Femur (tissue), 1 donor: Measurements from ENCODE around the gene PAXIP1.
"Not testable (repeated sequence)": the region's sequence is repeated elsewhere in the genome, so short reads cannot be mapped to it uniquely, and the experiment has no call there.

Experiments
- DNase-seq: peaks from one replicate; pipeline ENCODE4 v3.0.0-alpha.2; 2017

Gene PAXIP1

GRCh38 chr7:155003092-155003375 lies at the start of gene PAXIP1:
TSS of gene PAXIP1 (minus strand) at chr7:155003124. CDS start at chr7:155002929, 195 bp downstream.
- DNase-seq = no peak

DNA sequence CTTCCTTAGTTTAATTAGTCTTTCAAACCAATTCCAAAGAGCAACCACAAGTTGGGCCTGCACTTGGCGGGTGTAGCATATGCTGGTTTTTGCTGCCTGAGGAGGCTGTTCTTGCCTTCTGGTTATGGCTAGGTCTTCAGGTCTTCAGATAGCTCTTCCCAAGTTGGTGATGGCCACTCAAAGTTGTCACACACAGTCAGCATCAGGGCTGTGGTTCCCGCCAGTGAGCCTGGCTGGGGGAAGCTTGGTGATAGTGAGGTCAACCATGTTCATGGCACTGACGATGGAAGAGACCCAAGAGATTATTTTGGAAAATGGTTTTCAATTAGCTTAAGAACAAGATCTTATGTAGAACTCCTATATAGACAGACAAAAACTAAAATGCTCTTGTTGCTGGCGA lies 48.4 kb upstream of the PAXIP1 start:
- no peak for DNase-seq

DNA sequence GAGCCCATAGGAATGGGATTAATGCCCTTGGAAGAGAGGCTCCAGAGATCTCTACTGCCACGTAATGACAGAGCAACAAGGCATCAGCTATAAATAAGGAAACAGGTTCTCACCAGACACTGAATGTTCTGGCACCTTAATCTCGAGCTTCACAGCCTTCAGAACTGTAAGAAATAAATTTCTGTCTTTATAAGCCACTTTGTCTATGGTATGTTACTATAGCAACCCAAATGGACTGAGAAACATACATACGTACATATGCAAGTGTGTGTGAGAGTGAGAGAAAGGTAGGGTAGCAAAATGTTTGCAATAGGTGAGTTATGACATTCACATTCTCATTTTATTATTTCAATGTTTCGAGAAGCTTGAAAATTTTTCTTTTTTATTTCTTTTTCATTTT lies 45.1 kb upstream of the PAXIP1 start:
- DNase-seq = no peak

DNA sequence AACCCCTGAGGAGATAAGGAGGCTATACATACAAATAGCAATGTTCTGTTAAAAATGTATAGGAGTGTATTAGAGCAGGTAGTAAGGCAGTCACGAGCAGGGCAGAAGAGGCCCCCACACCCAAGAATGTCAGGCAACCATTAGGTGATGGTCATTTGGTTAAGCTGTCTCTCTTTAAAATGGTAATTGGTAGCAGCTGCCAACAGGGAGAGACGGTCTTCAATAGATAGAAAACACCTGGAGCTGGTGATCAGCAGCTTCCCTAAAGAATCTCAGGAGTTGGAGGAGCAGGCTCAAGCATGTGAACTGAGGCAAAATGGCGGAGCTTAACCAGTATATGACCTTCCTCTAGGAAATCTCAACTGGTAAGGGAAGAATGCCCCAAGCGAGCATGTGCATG lies 40.8 kb upstream of the PAXIP1 start:
- DNase-seq = no peak

DNA sequence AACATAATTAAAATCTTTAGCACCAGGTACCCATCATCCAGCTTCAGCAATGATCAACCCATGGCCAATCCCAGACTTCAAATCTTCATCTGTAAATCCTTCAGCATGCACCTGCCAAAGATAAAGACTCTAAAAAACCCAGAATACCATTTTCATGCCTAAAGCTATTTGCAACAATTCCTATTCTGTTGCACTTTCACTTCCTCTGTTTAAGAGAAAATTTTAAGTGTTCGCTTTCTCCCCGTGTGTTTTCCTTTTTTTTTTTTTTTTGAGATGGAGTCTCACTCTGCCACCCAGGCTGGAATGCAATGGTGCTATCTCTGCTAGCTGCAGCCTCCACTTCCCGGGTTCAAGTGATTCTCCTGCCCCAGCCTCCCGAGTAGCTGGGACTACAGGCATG lies 35.4 kb upstream of the PAXIP1 start:
- DNase-seq = no peak

DNA sequence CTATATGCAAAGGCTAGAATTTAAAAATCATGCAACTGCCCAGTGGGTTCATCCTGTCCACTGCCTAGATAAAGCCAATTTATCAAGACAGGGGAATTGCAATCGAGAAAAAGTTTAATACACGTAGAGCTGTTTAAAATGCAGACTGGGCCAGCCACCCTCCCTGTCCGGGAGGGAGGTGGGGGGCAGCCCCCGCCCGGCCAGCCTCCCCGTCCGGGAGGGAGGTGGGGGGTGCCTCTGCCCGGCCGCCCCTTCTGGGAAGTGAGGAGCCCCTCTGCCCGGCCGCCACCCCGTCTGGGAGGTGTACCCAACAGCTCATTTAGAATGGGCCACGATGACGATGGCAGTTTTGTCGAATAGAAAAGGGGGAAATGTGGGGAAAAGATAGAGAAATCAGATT lies 31.6 kb upstream of the PAXIP1 start:
- not testable (repeated sequence) for DNase-seq

DNA sequence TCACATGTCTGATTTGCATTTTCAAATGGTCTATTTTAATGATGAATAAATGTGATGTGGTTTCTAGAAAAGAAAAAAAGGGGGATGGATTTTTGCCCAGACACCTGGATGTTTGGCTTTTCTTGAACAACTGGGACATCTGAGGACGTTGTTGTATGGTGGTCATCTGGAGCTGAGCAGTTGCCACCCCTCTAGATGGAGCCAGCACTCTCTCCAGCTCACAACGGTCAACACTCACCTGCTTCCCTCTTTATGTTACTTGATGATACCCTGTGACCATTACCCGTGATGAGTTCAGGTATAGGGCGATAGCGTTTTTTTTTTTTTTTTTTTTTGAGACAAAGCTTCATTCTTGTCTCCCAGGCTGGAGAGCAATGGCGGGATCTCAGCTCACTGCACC lies 30.1 kb upstream of the PAXIP1 start:
- no peak for DNase-seq

GRCh38 chr7:155027879-155028278 lies 25.0 kb upstream of the PAXIP1 start:
- no peak for DNase-seq

DNA sequence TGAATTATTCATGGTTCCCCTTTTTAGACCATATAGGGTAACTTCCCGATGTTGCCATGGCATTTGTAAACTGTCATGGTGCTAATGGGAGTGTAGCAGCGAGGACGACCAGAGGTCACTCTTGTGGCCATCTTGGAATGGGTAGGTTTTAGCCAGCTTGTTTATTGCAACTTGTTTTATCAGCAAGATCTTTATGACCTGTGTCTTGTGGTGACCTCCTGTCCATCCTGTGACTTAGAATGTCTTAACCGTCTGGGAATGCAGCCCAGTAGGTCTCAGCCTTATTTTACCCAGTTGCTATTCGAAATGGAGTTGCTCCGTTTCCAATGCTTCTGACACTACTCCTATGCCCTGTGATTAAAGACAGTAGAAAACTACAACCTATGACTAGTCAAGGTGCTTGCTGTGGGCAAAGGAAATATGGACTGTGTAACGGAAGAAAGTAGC lies 18.8 kb upstream of the PAXIP1 start:
- no peak for DNase-seq

GRCh38 chr7:155020996-155021395 lies 18.1 kb upstream of the PAXIP1 start:
- DNase-seq = no peak

- no peak for DNase-seq
These were observed 14.9 kb upstream of the PAXIP1 start for GRCh38 chr7:155017834-155018233.

- no peak for DNase-seq
These were observed 8.2 kb upstream of the PAXIP1 start for GRCh38 chr7:155011086-155011485.

- no peak for DNase-seq
These were observed 6.7 kb upstream of the PAXIP1 start for GRCh38 chr7:155009570-155010157.

DNA sequence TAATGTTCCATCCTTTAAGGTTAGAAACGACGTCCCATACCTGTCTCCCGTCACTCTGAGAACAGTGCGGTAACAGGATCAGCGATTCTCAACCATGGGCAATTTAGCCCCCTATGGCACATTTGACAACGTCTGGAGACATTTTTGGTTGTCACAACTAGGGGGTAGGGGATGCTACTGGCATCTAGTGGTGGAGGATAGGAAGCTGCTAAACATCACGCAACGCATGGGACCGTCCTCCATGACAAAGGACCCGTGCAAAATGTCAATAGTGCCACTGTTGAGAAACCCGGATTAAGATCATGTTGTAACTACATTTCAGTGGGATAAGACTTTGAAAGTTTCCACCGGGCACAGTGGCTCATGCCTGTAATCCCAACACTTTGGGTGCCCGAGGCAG lies 5.0 kb upstream of the PAXIP1 start:
- DNase-seq = no peak

- peak; percentile 94 for DNase-seq
These were observed 671 bp upstream of the PAXIP1 start for GRCh38 chr7:155003376-155004214.

- peak; percentile 62 for DNase-seq
These were observed 373 bp downstream of the PAXIP1 start for GRCh38 chr7:155002411-155003091.

GRCh38 chr7:155001756-155002410 lies 1.0 kb downstream of the PAXIP1 start:
- no peak for DNase-seq

GRCh38 chr7:155000795-155001194 lies 2.1 kb downstream of the PAXIP1 start:
- no peak for DNase-seq

- no peak for DNase-seq
These were observed 4.4 kb downstream of the PAXIP1 start for GRCh38 chr7:154998481-154998880.

- DNase-seq = no peak
These were observed 5.0 kb downstream of the PAXIP1 start for GRCh38 chr7:154997840-154998370.

GRCh38 chr7:154996756-154997155 lies 6.2 kb downstream of the PAXIP1 start:
- DNase-seq = no peak

DNA sequence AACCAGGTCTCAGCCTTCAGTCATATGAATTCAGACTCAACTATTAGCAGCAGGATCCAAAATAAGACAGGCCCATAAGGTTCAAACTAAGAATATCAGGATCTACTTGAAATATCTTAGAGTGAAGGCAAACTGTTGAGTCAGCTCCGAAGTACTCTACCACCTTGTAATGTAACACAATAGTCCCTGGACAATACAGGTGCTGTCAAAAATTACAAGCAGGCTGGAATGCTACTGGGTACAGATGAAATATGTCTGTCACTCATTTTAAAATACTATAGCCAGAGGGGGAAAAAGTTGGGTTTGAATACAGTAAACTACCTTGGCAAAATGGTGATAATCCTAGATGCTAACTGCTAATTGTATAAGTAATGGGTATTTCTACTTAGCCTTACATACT lies 6.8 kb downstream of the PAXIP1 start:
- no peak for DNase-seq

DNA sequence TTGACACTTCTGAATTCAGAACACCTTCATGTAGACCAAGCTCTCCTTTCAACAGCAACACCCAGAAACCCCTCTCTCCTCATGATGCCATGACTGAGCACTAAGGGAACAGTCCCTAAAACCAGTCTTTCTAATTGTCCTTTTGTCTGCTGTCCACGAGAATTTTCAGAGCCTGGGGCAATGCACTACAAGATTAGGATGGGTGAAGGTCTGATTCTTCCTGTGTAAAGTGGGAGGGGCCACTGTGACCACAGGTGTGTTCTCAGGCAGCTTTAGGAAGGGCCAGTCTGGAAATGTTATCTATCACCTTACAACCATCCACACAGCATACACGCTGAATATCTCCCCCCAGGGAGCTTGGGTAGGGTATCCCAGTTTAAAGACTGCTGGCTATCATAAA lies 7.9 kb downstream of the PAXIP1 start:
- no peak for DNase-seq
